H1 (cell line): ENCODE results near the gene IQCE. TPM values are rescaled to one million over a fixed set of nuclear protein-coding genes. Genes with fewer than 3 reads are reported as not detected.

Experiments
- CTCF ChIA-PET: fragments of 300-600 bp; sonication (Branson Sonifier 250); formaldehyde crosslinking; loops from one replicate; lab custom pipeline; 2021; ENCODE audit not compliant: partially characterized antibody; lab: Charles Lee
- POLR2A ChIA-PET: fragments of 300-600 bp; sonication (Branson Sonifier 250); formaldehyde crosslinking; loops from one replicate; lab custom pipeline; 2021; ENCODE audit warnings: inconsistent platforms; ENCODE audit not compliant: partially characterized antibody; lab: Charles Lee
- DNase-seq, 2 experiments: peaks; one replicate each; pipeline versions ENCODE4 v3.0.0 to v3.0.0-alpha.2; 2010 to 2022; ENCODE audit warnings: low spot score in 2 of 2, low read depth in 1 of 2, mixed read lengths in 1 of 2
- FAIRE-seq: peaks from 2 replicates; lab custom pipeline; 2011; peaks lifted over from hg19 to GRCh38; lab: Jason Lieb, UNC
- H2AFZ ChIP-seq: 2 replicates; pipeline ENCODE4 v1.8.1; 2012; ENCODE audit warnings: low read length, inconsistent platforms
- H2AK5ac ChIP-seq: 2 replicates; pipeline ENCODE4 v1.6.1; 2013; ENCODE audit warnings: low read depth, low read length
- H2BK120ac ChIP-seq: replicated peaks from 2 replicates; pipeline ENCODE3; 2013; ENCODE audit warnings: low read depth, low read length, inconsistent platforms
- H2BK12ac ChIP-seq: 2 replicates; pipeline ENCODE4 v1.6.1; 2013; ENCODE audit warnings: low read depth, low read length
- H2BK15ac ChIP-seq: 2 replicates; pipeline ENCODE4 v1.6.1; 2013; ENCODE audit warnings: low read length
- H2BK20ac ChIP-seq: 2 replicates; pipeline ENCODE4 v1.6.1; 2013; ENCODE audit warnings: low read length
- H2BK5ac ChIP-seq: 2 replicates; pipeline ENCODE4 v1.6.1; 2013; ENCODE audit warnings: low read depth, low read length
- H3K14ac ChIP-seq: 2 replicates; pipeline ENCODE4 v1.6.1; 2013; ENCODE audit warnings: inconsistent platforms; ENCODE audit not compliant: insufficient read length
- H3K18ac ChIP-seq: 2 replicates; pipeline ENCODE4 v1.6.1; 2013; ENCODE audit warnings: low read length; ENCODE audit errors: extremely low read depth
- H3K23ac ChIP-seq: 2 replicates; pipeline ENCODE4 v1.6.1; 2013; ENCODE audit warnings: inconsistent platforms; ENCODE audit not compliant: insufficient read length
- H3K23me2 ChIP-seq: 2 replicates; pipeline ENCODE4 v1.6.1; 2013; ENCODE audit warnings: low read depth, low read length
- H3K27ac ChIP-seq: 2 replicates; pipeline ENCODE4 v1.6.1; 2011; ENCODE audit warnings: low read depth, low read length, inconsistent platforms
- H3K27me3 ChIP-seq, 4 experiments: replicated peaks in 1 of 4; 1 replicate in 1 of 4; 2 replicates in 3 of 4; pipeline versions ENCODE4 v1.6.1 to v1.8.1; 2011 to 2013; ENCODE audit warnings: low read length in 3 of 4, mild to moderate bottlenecking in 3 of 4, inconsistent platforms in 2 of 4, mixed read lengths in 2 of 4, moderate library complexity in 1 of 4; ENCODE audit not compliant: control insufficient read depth in 3 of 4, insufficient read depth in 3 of 4; ENCODE audit errors: extremely low read depth in 1 of 4
- H3K36me3 ChIP-seq, 4 experiments: 2 replicates each; pipeline versions ENCODE4 v1.6.1 to v1.8.1; 2011 to 2013; ENCODE audit warnings: mild to moderate bottlenecking in 4 of 4, low read length in 3 of 4, moderate library complexity in 2 of 4, control low read depth in 1 of 4, inconsistent platforms in 1 of 4; ENCODE audit not compliant: insufficient read depth in 4 of 4, control insufficient read depth in 2 of 4
- H3K4ac ChIP-seq: replicated peaks from 2 replicates; pipeline ENCODE3; 2013; ENCODE audit warnings: low read length, low read depth, mixed read lengths, inconsistent platforms; ENCODE audit not compliant: insufficient read length
- H3K4me1 ChIP-seq, 4 experiments: replicated peaks in 1 of 4; 1 replicate in 1 of 4; 2 replicates in 3 of 4; pipeline versions ENCODE4 v1.6.1 to v1.8.1; 2011 to 2013; ENCODE audit warnings: low read length in 3 of 4, inconsistent platforms in 2 of 4, mixed read lengths in 1 of 4; ENCODE audit not compliant: insufficient read depth in 4 of 4, control insufficient read depth in 3 of 4
- H3K4me2 ChIP-seq, 2 experiments: 2 replicates each; pipeline versions ENCODE4 v1.6.1 to v1.8.1; 2011 to 2013; ENCODE audit warnings: low read depth in 2 of 2, low read length in 2 of 2, control low read depth in 1 of 2, inconsistent platforms in 1 of 2, mild to moderate bottlenecking in 1 of 2; ENCODE audit not compliant: insufficient read depth in 1 of 2
- H3K4me3 ChIP-seq, 4 experiments: fragments of 200-600, 300-600 bp in 1 of 4; sonication (generic), shearing (Covaris generic), sonication (Bioruptor Twin) in 1 of 4; 2 replicates each; pipeline versions ENCODE4 v1.5.1 to v1.8.1; 2011 to 2016; ENCODE audit warnings: low read length in 4 of 4, low read depth in 3 of 4, control low read depth in 2 of 4, inconsistent platforms in 2 of 4, mild to moderate bottlenecking in 2 of 4, mixed read lengths in 1 of 4, moderate library complexity in 1 of 4; ENCODE audit not compliant: insufficient read depth in 2 of 4; ENCODE audit errors: extremely low read depth in 1 of 4
- H3K56ac ChIP-seq: replicated peaks from 2 replicates; pipeline ENCODE3; 2013; ENCODE audit warnings: low read depth, mild to moderate bottlenecking, mixed read lengths, low read length, inconsistent platforms; ENCODE audit not compliant: insufficient read length
- H3K79me1 ChIP-seq: 2 replicates; pipeline ENCODE4 v1.6.1; 2013; ENCODE audit warnings: low read depth, low read length, control low read depth
- H3K79me2 ChIP-seq, 2 experiments: 2 replicates each; pipeline versions ENCODE4 v1.6.1 to v1.8.1; 2012 to 2013; ENCODE audit warnings: low read length in 2 of 2, mild to moderate bottlenecking in 2 of 2, inconsistent platforms in 1 of 2; ENCODE audit not compliant: insufficient read depth in 2 of 2, control insufficient read depth in 1 of 2
- H3K9ac ChIP-seq, 4 experiments: replicated peaks in 1 of 4; 1 replicate in 1 of 4; 2 replicates in 3 of 4; pipeline versions ENCODE4 v1.6.1 to v1.8.1; 2011 to 2013; ENCODE audit warnings: low read depth in 3 of 4, low read length in 3 of 4, control low read depth in 2 of 4, mild to moderate bottlenecking in 2 of 4, moderate library complexity in 2 of 4, inconsistent platforms in 1 of 4; ENCODE audit errors: extremely low read depth in 1 of 4
- H3K9me3 ChIP-seq, 2 experiments: 2 replicates each; pipeline versions ENCODE4 v1.6.1 to v1.8.1; 2012 to 2013; ENCODE audit warnings: mild to moderate bottlenecking in 2 of 2, moderate library complexity in 2 of 2, control low read depth in 1 of 2, inconsistent platforms in 1 of 2, low read depth in 1 of 2, low read length in 1 of 2, mixed read lengths in 1 of 2; ENCODE audit not compliant: insufficient read depth in 2 of 2
- H4K20me1 ChIP-seq, 2 experiments: replicated peaks in 1 of 2; 2 replicates each; pipeline versions ENCODE3 to v1.8.1; 2011 to 2013; ENCODE audit warnings: inconsistent platforms in 2 of 2, low read length in 2 of 2, mild to moderate bottlenecking in 1 of 2; ENCODE audit not compliant: insufficient read depth in 2 of 2, control insufficient read depth in 1 of 2
- H4K5ac ChIP-seq: 2 replicates; pipeline ENCODE4 v1.6.1; 2013; ENCODE audit warnings: low read length, low read depth, mixed read lengths, inconsistent platforms; ENCODE audit not compliant: insufficient read length
- H4K8ac ChIP-seq: 2 replicates; pipeline ENCODE4 v1.8.0; 2013; ENCODE audit warnings: mild to moderate bottlenecking, moderate library complexity, low read length, inconsistent platforms; ENCODE audit not compliant: insufficient read depth; ENCODE audit errors: extremely low read depth
- H4K91ac ChIP-seq: replicated peaks from 2 replicates; pipeline ENCODE3; 2013; ENCODE audit warnings: low read length, mixed read lengths, inconsistent platforms; ENCODE audit not compliant: insufficient read length
- CBX5 ChIP-seq: fragments of 300-800, 300-1000 bp; sonication (generic); IDR thresholded peaks from 2 replicates; pipeline ENCODE4 v1.7.1; 2016; ENCODE audit warnings: antibody characterized with exemption, low read length, low read depth
- CBX8 ChIP-seq: fragments of 300-800, 300-1000 bp; sonication (generic); IDR thresholded peaks from 2 replicates; pipeline ENCODE4 v1.7.1; 2016; ENCODE audit warnings: low read depth, low read length, borderline replicate concordance
- CHD1 ChIP-seq: IDR thresholded peaks from 2 replicates; pipeline ENCODE4 v1.6.1; 2012; ENCODE audit warnings: low read depth, low read length, improper control_type of control experiment
- JUN ChIP-seq: IDR thresholded peaks from 2 replicates; pipeline ENCODE4 v1.6.1; 2011; ENCODE audit warnings: low read depth, mild to moderate bottlenecking, improper control_type of control experiment, low read length
- NANOG ChIP-seq: IDR thresholded peaks from 2 replicates; pipeline ENCODE4 v1.6.1; 2011; ENCODE audit warnings: low read length, low read depth, mild to moderate bottlenecking, inconsistent platforms; ENCODE audit not compliant: insufficient read depth, poor library complexity, severe bottlenecking
- POLR2A ChIP-seq, 2 experiments: IDR thresholded peaks; 1 replicate in 1 of 2; 2 replicates in 1 of 2; pipeline ENCODE4 v1.6.1; 2011; ENCODE audit warnings: low read depth in 2 of 2, low read length in 2 of 2, mild to moderate bottlenecking in 2 of 2; ENCODE audit errors: control extremely low read depth in 1 of 2
- RBBP5 ChIP-seq: IDR thresholded peaks from 2 replicates; pipeline ENCODE4 v1.7.1; 2012; ENCODE audit warnings: low read depth, mild to moderate bottlenecking, inconsistent platforms, low read length, moderate library complexity, borderline replicate concordance
- RXRA ChIP-seq: IDR thresholded peaks from 2 replicates; pipeline ENCODE4 v1.6.1; 2011; ENCODE audit warnings: low read depth, mild to moderate bottlenecking, low read length, moderate library complexity; ENCODE audit not compliant: insufficient read depth
- YY1 ChIP-seq: IDR thresholded peaks from 2 replicates; pipeline ENCODE4 v1.6.1; 2011; ENCODE audit warnings: low read depth, mild to moderate bottlenecking, low read length
- WGBS, 2 experiments: shearing (Covaris generic) in 1 of 2; methylation state at CpG; one replicate each; pipeline versions ENCODE4 v1.1.6 to v1.1.7; 2013 to 2015; ENCODE audit warnings: low lambda C conversion rate in 2 of 2, mixed read lengths in 2 of 2, inconsistent platforms in 1 of 2, low coverage in 1 of 2, missing lambda C conversion rate in 1 of 2; ENCODE audit not compliant: insufficient replicate concordance in 2 of 2, insufficient coverage in 1 of 2, insufficient read length in 1 of 2; ENCODE audit errors: extremely low coverage in 1 of 2, missing lambda C conversion rate in 1 of 2; 5-methylcytosine and 5-hydroxymethylcytosine counted together
- polyA plus RNA-seq, 7 experiments: library from polyadenylated mRNA; depleted of rRNA in 3 of 7; stranded (reverse) in 5 of 7; unstranded in 2 of 7; fragments of >200 nt in 5 of 7; fragments of 200-250 nt in 2 of 7; gene quantifications; 1 replicate in 5 of 7; 2 replicates in 1 of 7; 4 replicates in 1 of 7; pipeline versions ENCODE4 v1.2.1 to v1.2.3, GENCODE V29; 2011 to 2013; ENCODE audit warnings: missing spikeins in 2 of 7, mixed read lengths in 2 of 7
- total RNA-seq: library from RNA; stranded (reverse); fragmentation: NEBNext Ultra II Directional; extraction: Animal tissue kit (Norgen Biotek cat#: 25700); gene quantifications from 2 replicates; pipeline ENCODE4 v1.2.1, GENCODE V29; 2021
- TF ChIP-seq, protein P1 (sequence below), 3 experiments: IDR thresholded peaks; 1 replicate in 2 of 3; 2 replicates in 1 of 3; pipeline versions ENCODE4 v1.5.1 to v1.6.1; 2011; ENCODE audit warnings: low read length in 3 of 3, mild to moderate bottlenecking in 3 of 3, inconsistent platforms in 2 of 3, low read depth in 1 of 3, moderate library complexity in 1 of 3; ENCODE audit not compliant: insufficient read depth in 1 of 3; ENCODE audit errors: control extremely low read depth in 1 of 3

IQCE gene
- total and polyA plus RNA-seq, 2 of the 8 experiments (the other 6 are each of a cell fraction or from before 2014, with no cell fraction given) = 2.2 to 4.9 TPM

DNA sequence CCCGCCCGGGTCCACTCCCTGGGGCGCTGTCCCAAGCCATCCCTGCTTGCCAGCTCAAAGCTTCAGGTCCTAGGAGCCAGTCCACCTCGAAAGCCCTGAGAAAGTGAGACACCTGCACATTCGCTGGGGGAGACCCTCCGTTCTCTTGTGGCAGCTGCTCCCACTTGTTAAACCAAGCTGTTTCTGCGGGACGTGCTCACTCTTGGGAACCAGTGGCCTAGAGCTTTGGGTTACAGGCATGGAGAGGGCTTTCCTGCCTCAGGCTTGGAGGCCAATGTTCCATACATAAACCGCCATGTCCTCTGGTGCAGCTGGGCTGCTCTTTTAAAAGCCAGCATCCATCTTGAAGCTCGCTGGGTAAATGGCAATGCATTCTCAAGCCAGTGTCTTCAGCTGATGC, 53.1 kb downstream of the IQCE start:
- Histone ChIP-seq H2BK12ac (peak overlapping the region; percentile 12; the same call in 1 of the 2 replicates), H2BK20ac (peak overlapping the region; percentile 4; the same call in 1 of the 2 replicates), H3K27ac (no peak overlapping the region), H3K4me3 (no peak overlapping the region), H3K14ac (no peak overlapping the region), H3K27me3 (no peaks in the 10 kb centered on the region), H3K4ac (no peak overlapping the region), H3K9ac (no peak overlapping the region), H4K5ac (peak overlapping the region; percentile 67), H3K9me3 (no peaks in the 10 kb centered on the region), H4K8ac (no peak overlapping the region; the same call in 1 of the 2 replicates), H2BK5ac (0 out of 2 replicates have a peak overlapping the region, but pooled peaks have one; percentile 6), H3K23ac (no peak overlapping the region), H2AK5ac (no peak overlapping the region), H3K18ac (peak overlapping the region; percentile 9; the same call in 1 of the 2 replicates), H3K56ac (no peak overlapping the region), H2AFZ (no peak overlapping the region), H3K23me2 (no peaks in the 10 kb centered on the region), H2BK120ac (peak overlapping the region; percentile 48), H3K4me2 (no peak overlapping the region; a peak in 1 of 4 replicates), H3K79me1 (no peaks in the 10 kb centered on the region; the same call in none of the 2 replicates), H3K79me2 (no peaks in the 10 kb centered on the region), H4K91ac (peak overlapping the region; percentile 5), H4K20me1 (no peaks in the 10 kb centered on the region), H3K36me3 (no peaks in the 10 kb centered on the region), H2BK15ac (peak overlapping the region; percentile 98), H3K4me1 (peaks cover 0 to 24% (median 12%) of the 10 kb centered on the region in 4 experiments; a peak in 6 of 7 replicates)
- CTCF ChIA-PET = interaction anchor here (0.8 to 4.4 kb wide), 17 partner anchors 9 to 799 kb away, joined by 3 to 28 read pairs (median 4); partner anchors contain the start of genes BRAT1 and TTYH3
- FAIRE-seq (no peak), DNase-seq (no peak)
- 93% methylated on average over 10 of the region's 10 CpGs; no CpG with 5 or more reads in 1 of the 2 experiments for WGBS, 2 experiments
- POLR2A ChIA-PET = interaction anchor here (1.2 to 4.8 kb wide), 3 partner anchors 20 to 49 kb away, joined by 4 to 30 read pairs (median 8); partner anchors contain the start of gene TTYH3
- TF ChIP-seq RXRA = no peak
- TF ChIP-seq, protein P1, sequence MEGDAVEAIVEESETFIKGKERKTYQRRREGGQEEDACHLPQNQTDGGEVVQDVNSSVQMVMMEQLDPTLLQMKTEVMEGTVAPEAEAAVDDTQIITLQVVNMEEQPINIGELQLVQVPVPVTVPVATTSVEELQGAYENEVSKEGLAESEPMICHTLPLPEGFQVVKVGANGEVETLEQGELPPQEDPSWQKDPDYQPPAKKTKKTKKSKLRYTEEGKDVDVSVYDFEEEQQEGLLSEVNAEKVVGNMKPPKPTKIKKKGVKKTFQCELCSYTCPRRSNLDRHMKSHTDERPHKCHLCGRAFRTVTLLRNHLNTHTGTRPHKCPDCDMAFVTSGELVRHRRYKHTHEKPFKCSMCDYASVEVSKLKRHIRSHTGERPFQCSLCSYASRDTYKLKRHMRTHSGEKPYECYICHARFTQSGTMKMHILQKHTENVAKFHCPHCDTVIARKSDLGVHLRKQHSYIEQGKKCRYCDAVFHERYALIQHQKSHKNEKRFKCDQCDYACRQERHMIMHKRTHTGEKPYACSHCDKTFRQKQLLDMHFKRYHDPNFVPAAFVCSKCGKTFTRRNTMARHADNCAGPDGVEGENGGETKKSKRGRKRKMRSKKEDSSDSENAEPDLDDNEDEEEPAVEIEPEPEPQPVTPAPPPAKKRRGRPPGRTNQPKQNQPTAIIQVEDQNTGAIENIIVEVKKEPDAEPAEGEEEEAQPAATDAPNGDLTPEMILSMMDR (IDR thresholded peaks at IDR 0.05; ENCODE audit: control extremely low read depth in 1 of 3, insufficient read depth in 1 of 3, low read depth in 1 of 3, low read length in 3 of 3) = no peak
- TF ChIP-seq POLR2A (IDR thresholded peaks at IDR 0.05; ENCODE audit: control extremely low read depth in 1 of 2, low read depth in 2 of 2, low read length in 2 of 2) = no peak
- TF ChIP-seq RBBP5 = no peak
- TF ChIP-seq JUN = no peak
- no peak for TF ChIP-seq CHD1
- no peak for TF ChIP-seq YY1
- no peak for TF ChIP-seq NANOG
- TF ChIP-seq CBX5 = no peak
- no peak for TF ChIP-seq CBX8
